ENCODE data around the gene GRHL1.

Gene GRHL1

DNA sequence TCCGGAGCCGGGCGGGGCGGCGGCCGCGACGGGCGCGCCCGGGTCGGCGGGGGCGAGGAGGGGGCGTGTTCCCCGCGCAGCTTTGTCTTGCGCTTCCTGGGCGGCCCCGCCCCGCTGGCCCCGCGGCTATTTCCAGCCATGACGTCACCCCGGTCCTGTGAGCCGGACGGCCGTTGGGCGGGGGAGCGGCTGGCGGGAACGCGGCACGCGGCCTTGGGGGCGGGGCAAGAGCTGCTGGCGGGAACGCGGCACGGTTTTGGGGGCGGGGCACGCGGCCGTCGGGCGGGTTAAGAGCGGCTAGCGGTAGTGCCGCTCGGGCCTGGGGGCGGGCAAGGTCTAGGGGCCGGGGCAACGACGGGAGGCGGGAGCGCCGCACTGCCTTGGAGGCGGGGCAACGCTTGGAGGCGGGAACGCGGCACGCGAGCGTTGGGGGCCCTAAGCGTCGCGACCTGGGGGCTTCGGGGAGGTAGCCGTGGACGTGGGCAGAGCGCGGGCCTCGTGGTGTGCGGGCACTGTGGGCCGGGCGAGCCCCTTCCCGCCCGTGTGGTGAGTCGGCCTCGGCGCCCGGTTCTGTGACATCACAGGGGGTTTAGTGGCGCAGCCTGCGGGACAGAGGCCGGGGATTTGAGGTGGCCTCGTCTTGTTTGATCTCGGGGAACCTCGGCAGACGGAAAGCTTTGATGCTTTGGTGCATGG lies 92.6 kb downstream of the GRHL1 start:
- peak; percentile 90 to 91 for DNase-seq

DNA sequence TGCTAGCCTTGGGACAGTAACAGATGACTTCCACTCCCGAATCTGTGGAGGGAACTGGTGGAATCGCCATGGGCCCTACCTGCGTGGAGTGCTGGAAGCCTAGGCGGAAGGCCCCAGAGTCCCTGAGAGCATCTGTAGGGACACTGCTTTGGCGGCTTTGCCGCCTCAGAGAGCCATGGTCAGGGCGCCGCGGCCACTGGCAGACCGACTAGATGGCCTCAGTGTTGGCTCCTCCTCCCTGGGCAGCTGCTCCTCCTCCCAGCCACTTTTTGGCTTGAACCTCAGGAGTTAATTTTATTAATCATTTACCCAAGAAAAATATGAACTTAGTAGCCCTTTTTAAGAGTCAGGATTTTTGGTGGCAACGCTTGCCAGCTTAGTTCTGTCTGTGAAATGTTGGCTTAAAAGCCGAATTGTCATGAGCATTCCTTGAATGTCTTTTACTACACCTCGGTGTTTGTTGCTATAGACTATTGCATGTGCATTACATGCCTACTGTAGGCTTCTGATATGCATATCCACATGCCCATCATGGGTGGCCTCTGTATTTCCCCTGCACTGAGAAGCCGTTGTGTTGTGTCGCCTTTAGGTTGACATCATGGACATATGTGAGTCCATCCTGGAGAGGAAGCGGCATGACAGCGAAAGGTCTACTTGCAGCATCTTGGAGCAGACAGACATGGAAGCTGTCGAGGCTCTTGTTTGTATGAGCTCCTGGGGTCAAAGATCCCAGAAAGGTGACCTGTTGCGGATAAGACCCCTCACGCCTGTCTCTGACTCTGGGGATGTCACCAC lies 94.3 kb downstream of the GRHL1 start:
- DNase-seq: no peak

DNA sequence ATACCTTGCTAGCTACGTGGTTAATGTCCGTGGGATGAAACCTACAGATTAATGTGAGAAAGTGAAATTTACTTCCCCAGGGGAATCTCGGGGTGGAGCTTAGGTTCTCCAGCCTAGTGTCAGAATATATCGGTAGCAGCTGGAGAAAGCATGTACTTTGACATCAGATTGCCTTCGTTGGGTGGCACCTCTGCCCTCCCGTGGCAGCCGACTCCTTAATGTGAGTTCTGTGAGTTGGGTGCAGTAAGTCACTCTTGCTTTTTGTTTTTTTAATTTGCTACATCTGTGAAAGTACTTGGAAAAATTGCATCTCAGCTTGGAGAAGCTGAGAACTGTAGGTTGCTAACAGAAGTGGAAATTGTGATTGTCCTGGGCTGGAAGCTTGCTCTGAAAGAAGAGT lies 95.4 kb downstream of the GRHL1 start:
- no peak for DNase-seq

DNA sequence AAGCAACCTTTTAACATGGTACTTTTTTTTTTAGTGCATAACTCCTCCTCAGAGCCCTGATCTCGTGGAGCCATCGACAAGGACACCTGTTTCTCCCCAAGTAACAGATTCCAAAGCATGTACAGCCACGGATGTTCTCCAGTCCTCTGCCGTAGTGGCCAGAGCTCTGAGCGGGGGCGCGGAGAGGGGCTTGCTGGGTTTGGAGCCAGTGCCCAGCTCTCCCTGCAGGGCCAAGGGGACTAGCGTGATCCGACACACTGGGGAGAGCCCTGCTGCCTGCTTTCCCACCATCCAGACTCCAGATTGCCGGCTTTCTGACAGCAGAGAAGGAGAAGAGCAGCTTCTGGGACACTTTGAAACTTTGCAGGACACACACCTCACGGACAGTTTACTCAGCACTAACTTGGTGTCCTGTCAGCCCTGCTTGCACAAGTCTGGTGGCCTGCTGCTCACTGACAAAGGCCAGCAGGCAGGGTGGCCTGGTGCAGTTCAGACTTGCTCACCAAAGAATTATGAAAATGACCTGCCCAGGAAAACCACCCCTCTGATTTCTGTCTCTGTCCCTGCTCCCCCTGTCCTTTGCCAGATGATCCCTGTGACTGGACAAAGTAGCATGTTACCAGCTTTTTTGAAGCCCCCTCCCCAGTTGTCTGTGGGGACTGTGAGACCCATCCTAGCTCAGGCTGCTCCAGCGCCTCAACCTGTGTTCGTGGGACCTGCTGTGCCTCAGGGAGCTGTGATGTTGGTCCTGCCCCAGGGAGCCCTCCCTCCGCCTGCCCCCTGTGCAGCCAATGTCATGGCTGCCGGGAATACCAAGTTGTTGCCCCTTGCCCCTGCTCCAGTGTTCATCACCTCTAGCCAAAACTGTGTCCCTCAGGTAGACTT lies 96.4 kb downstream of the GRHL1 start:
- no peak for DNase-seq

DNA sequence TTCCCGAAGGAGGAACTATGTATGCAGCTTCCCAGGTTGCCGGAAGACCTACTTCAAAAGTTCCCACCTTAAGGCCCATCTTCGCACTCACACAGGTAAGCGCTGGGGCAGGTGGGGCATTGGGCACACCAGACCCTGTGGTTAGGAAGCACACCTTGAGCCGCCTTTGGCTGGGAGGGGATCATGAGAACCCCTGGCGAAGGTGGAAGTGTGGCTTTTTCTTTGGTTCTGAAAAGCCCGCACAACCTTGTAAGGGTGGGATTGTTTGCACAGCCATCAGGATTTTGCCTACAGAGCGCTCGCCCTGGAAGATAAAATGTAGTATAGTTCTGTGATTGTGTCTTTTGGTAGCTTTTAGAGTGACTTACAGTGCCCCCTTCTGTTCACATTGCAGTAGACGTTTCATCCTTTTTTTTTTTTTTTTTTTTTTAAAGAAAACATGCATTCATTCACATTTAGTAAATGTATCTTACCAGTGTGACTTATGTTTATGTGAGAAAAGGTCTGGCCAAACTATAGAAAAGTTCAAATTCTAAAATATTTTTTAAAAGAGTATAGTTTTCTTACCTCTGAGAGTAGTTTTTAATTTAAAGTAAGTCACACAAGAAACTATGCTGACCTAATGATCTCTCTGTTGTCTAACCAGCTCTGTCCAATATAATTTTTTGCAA lies 97.1 kb downstream of the GRHL1 start:
- no peak for DNase-seq

Data from activated T-cell treated with anti-CD3 and anti-CD28 coated beads, Interleukin-2, amount 50 U/mL, for 48 hours (primary cell).